Type B pancreatic cell (in vitro differentiated cells): Measurements from ENCODE around the gene CAMK2A. TPM values are rescaled to one million over a fixed set of nuclear protein-coding genes. Genes with fewer than 3 reads are reported as not detected.

Source experiments
- DNase-seq: peaks from one replicate; pipeline ENCODE4 v3.0.0; 2021; ENCODE audit warnings: mixed read lengths; ENCODE audit not compliant: unreplicated experiment; ENCODE audit errors: extremely low spot score
- H3K27ac Mint-ChIP-seq: 2 replicates; pipeline ENCODE4 v1.8.0; 2021; ENCODE audit warnings: mild to moderate bottlenecking, mixed read lengths
- H3K27me3 Mint-ChIP-seq: 2 replicates; pipeline ENCODE4 v1.8.0; 2021; ENCODE audit warnings: mixed read lengths
- H3K36me3 Mint-ChIP-seq: 2 replicates; pipeline ENCODE4 v1.8.0; 2021; ENCODE audit warnings: mixed read lengths
- H3K4me1 Mint-ChIP-seq: one replicate; pipeline ENCODE4 v1.8.0; 2021; ENCODE audit warnings: mixed read lengths; ENCODE audit not compliant: unreplicated experiment
- H3K4me3 Mint-ChIP-seq: 2 replicates; pipeline ENCODE4 v1.8.0; 2021; ENCODE audit warnings: mild to moderate bottlenecking, mixed read lengths
- H3K9me3 Mint-ChIP-seq: 2 replicates; pipeline ENCODE4 v1.8.0; 2021; ENCODE audit warnings: mixed read lengths
- total RNA-seq: library from RNA; stranded (reverse); gene quantifications from 2 replicates; pipeline ENCODE4 v1.2.1, GENCODE V29; 2021; ENCODE audit warnings: low replicate concordance
- TF ChIP-seq, protein P1 (sequence below): fragments of 200-600 bp; sonication (generic); conservative IDR thresholded peaks from 2 replicates; pipeline ENCODE4 v1.5.0; 2021; ENCODE audit warnings: antibody characterized with exemption, mild to moderate bottlenecking

Gene CAMK2A
- total RNA-seq, 1 donor from 2014 or later: 3.7 TPM

DNA sequence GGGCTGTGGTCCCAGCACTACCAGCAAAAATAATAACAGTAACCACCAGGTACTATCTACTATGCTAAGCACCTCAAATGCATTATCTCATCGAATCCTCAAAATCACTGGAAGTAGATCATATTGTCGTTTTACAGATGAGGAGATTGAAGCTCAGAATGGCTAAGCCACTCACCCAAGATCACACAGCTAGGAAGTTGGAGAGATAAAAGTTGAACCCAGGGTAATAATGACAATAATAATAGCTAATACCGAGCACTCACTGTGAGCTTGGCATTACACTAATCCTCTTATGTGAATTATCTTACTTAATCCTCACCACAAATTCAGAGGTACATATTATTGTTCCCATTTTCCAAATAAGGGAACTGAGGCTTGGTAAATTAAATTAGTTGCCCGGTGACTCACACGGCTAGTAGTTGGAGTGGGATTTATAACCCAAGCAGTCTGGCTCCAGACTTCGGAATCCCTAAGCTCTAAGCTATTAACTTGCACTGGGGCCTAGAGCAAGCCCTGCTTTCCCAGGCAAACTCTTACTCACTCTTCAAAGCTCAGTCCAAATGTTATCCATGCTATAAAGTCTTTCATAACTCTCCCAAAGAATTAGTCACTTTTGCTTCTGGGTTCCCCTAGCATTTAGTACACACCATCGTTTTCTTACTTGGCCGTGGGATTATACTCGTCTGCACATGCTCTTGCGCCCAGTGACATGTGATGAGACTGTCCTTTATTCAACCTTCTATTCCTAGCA is 9.3 kb upstream of the CAMK2A start:
- TF ChIP-seq, protein P1, sequence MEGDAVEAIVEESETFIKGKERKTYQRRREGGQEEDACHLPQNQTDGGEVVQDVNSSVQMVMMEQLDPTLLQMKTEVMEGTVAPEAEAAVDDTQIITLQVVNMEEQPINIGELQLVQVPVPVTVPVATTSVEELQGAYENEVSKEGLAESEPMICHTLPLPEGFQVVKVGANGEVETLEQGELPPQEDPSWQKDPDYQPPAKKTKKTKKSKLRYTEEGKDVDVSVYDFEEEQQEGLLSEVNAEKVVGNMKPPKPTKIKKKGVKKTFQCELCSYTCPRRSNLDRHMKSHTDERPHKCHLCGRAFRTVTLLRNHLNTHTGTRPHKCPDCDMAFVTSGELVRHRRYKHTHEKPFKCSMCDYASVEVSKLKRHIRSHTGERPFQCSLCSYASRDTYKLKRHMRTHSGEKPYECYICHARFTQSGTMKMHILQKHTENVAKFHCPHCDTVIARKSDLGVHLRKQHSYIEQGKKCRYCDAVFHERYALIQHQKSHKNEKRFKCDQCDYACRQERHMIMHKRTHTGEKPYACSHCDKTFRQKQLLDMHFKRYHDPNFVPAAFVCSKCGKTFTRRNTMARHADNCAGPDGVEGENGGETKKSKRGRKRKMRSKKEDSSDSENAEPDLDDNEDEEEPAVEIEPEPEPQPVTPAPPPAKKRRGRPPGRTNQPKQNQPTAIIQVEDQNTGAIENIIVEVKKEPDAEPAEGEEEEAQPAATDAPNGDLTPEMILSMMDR: no peak
- H3K4me3 Mint-ChIP-seq: no peak overlapping the region
- no peak overlapping the region for H3K27ac Mint-ChIP-seq
- peaks cover 25% of the 10 kb centered on the region for H3K27me3 Mint-ChIP-seq
- no peaks in the 10 kb centered on the region for H3K9me3 Mint-ChIP-seq
- H3K4me1 Mint-ChIP-seq: peaks cover 34% of the 10 kb centered on the region
- H3K36me3 Mint-ChIP-seq: no peaks in the 10 kb centered on the region
- no peak for DNase-seq

DNA sequence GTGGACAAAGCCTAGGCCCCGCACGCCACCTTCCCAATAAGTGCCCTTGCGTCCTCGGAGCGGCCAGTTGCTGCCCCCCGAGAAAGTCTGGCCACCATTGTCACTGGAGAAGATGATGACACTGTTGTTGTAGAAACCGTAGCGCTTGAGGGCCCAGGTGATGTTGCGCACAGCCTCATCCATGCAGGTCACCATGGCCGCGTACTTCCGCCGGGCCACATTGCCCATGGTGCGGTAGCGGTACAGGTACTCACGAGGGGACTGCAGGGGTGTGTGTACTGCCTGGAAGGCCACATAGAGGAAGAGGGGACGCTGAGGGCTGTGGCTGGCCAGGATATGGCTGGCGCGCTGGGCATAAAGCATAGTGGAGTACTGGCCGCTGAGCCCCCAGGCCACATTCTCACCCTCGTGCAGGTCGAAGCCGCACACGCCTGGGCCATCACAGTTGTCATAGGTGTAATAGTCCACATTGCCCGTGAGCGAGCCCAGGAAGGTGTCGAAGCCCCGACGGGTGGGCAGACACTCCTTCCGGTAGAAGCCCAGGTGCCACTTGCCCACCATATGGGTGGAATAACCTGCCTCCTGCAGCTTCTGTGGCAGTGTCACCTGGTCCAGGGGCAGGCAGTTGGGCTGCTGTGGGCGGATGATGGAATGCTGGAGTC is 8.5 kb upstream of the CAMK2A start:
- TF ChIP-seq, protein P1: no peak
- peaks cover 34% of the 10 kb centered on the region for H3K4me1 Mint-ChIP-seq
- no peak for DNase-seq
- no peak overlapping the region for H3K4me3 Mint-ChIP-seq
- H3K27me3 Mint-ChIP-seq: peaks cover 19% of the 10 kb centered on the region
- H3K36me3 Mint-ChIP-seq: no peaks in the 10 kb centered on the region
- no peaks in the 10 kb centered on the region for H3K9me3 Mint-ChIP-seq
- H3K27ac Mint-ChIP-seq: no peak overlapping the region

DNA sequence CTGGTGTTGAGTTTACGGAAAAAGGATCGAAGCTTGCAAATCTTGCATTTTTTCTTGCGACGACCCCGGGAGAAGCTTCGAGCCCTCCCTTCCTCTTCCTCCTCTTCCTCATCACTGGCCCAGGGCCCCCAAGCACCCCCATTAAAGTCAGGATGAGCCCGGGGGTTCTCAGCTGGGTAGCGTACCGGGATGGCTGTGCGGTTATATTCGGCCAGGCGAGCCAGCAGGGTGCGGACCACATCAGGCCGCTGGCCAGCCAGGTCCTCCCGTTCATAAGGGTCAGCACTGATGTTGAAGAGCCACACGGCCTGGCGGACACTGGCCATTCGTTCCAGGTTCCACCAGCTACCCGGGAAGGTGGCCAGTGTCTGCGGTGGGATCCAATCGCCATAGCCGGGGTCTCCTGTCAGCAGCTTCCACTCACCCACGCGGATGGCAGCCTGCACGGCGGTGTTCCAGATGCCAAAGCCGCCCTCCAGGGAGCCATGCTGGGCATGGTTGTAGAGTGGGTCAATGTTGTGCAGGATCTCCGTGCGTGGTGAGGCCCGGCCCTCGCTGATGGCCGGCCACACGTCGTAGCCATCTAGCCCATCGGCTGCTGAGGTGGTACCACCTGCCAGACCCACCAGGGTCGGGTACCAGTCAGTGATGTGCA is 7.8 kb upstream of the CAMK2A start:
- Mint-ChIP-seq H3K27me3 (peaks cover 21% of the 10 kb centered on the region), H3K36me3 (no peaks in the 10 kb centered on the region), H3K9me3 (no peaks in the 10 kb centered on the region), H3K27ac (no peak overlapping the region), H3K4me1 (peaks cover 37% of the 10 kb centered on the region), H3K4me3 (no peak overlapping the region)
- TF ChIP-seq, protein P1: no peak
- no peak for DNase-seq

DNA sequence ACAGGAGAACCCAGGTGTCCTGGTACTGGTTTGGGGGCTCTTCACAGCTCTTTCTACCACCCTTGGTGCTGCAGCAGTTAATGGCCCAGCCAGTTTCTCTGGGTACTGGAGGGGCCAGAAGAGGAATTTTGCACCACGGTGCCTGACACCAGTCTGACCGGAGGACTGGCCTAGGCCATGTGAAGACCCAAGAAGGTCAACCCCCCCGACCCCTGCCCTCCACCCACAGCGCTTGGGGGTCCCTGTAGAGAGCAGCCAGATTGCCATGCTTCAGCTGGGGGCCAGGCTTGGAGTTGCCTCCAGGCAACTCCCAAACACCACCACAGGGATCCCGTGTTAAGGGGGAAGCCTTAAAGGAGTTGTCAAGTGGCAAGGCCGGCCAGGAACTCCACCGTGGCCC is 6.9 kb upstream of the CAMK2A start:
- H3K4me3 Mint-ChIP-seq: no peak overlapping the region
- H3K9me3 Mint-ChIP-seq: no peaks in the 10 kb centered on the region
- peaks cover 19% of the 10 kb centered on the region for H3K27me3 Mint-ChIP-seq
- H3K27ac Mint-ChIP-seq: no peak overlapping the region
- no peak for DNase-seq
- TF ChIP-seq, protein P1: no peak
- peaks cover 34% of the 10 kb centered on the region for H3K4me1 Mint-ChIP-seq
- no peaks in the 10 kb centered on the region for H3K36me3 Mint-ChIP-seq

DNA sequence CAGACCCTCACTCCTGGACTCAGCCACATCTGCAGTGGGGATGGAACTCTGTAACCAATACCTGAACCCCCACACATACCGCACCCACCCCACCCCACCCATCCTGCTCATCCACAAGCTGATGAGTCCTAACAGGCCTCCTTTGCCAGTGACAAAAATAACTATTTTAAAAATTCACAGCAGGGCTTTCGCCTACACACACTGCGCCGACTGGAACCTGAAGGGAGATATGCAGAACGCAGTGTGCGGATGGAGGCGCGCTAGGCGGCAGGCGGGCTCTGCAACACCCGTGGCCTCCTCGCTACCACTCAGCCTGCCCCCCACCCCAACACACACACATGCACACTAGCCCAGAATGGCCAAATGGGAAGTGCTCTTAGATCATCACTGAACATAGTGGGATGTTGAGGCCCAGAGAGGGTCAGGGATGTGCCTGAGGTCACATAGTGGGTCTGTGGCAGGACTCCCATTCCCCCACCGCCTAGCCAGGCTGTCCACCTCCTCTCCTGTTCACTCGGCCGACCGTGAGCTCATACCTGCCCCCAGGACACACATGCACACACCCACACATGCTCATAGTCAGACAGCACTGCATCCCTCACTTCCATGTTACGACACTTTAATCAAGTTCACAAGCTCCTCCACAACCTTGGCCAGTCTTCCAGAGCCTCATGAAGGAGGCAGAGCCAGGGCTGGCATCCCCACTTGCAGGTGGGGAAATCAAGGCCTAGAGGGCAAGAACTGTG is 6.3 kb upstream of the CAMK2A start:
- no peak for DNase-seq
- Mint-ChIP-seq H3K9me3 (no peaks in the 10 kb centered on the region), H3K27ac (no peak overlapping the region), H3K4me1 (peaks cover 28% of the 10 kb centered on the region), H3K36me3 (no peaks in the 10 kb centered on the region), H3K4me3 (no peak overlapping the region), H3K27me3 (peaks cover 13% of the 10 kb centered on the region)
- TF ChIP-seq, protein P1: no peak
